Measurements from ENCODE around the gene UTP25. TPM values are rescaled to one million over a fixed set of nuclear protein-coding genes. Genes with fewer than 3 reads are reported as not detected.
"Not testable (repeated sequence)": the region's sequence is repeated elsewhere in the genome, so short reads cannot be mapped to it uniquely, and the experiment has no call there.

UTP25 gene
- polyA plus RNA-seq, 1 experiment = 6.8 TPM

DNA sequence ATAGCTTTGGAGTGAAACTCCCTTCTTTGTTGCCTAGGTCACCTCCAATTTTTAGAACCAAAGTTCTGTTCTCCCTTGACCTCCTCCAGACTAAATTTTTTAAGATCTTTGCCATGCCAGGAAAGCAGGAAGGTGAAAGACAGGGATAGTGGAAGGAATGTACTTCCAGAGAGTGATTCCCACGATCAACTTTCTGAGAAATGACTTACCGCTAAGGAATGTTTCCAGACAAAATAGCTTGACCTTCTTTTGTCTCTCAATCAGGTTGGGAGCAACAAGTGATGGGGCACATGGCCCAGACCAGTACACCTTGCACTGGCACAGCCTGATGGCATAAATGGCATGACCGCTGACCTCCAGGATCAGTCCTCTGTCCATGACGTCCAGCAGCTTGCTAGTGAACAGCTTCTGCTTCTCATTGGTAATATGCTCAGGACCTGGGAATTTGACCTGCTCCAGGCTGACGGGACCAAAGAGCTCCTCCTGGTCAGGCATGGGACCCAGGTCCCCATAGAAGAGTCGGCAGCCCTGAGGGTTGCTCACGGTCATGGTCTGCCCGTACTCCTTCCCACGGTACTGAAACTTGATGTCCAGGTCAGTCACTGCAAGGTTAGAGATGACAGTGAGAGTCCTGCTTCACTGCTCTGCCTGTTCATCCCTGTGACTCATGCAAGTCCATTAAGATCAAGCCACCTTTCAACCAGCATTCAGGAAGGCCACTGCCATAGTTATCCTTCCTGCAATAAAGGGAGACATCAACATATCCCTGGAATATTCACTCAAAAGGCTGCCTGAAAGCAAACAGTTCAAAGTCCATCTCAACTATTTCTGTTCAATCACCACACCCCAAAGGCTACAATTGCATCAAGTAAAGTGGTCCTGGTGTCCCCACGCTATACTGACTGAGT lies 37.2 kb upstream of the UTP25 start:
- Histone ChIP-seq H3K4me3 (ENCODE audit: low read depth, low read length) (no peak overlapping the region), H3K36me3 (ENCODE audit: control insufficient read depth, insufficient read depth, low read length) (no peaks in the 10 kb centered on the region), H3K27me3 (ENCODE audit: control insufficient read depth, insufficient read depth, low read length) (peaks cover 8% of the 10 kb centered on the region)
- TF ChIP-seq, protein P1, sequence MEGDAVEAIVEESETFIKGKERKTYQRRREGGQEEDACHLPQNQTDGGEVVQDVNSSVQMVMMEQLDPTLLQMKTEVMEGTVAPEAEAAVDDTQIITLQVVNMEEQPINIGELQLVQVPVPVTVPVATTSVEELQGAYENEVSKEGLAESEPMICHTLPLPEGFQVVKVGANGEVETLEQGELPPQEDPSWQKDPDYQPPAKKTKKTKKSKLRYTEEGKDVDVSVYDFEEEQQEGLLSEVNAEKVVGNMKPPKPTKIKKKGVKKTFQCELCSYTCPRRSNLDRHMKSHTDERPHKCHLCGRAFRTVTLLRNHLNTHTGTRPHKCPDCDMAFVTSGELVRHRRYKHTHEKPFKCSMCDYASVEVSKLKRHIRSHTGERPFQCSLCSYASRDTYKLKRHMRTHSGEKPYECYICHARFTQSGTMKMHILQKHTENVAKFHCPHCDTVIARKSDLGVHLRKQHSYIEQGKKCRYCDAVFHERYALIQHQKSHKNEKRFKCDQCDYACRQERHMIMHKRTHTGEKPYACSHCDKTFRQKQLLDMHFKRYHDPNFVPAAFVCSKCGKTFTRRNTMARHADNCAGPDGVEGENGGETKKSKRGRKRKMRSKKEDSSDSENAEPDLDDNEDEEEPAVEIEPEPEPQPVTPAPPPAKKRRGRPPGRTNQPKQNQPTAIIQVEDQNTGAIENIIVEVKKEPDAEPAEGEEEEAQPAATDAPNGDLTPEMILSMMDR (IDR thresholded peaks at IDR 0.05; ENCODE audit: insufficient read depth, low read depth, low read length) = no peak
- ChIA-PET POLR2A (no interaction called here), CTCF (interaction anchor here (1.5 to 1.6 kb wide), 2 partner anchors 12 to 33 kb away, joined by 3 to 4 read pairs; no protein-coding TSS in a partner anchor)
- no peak for DNase-seq (ENCODE audit: low read depth)

DNA sequence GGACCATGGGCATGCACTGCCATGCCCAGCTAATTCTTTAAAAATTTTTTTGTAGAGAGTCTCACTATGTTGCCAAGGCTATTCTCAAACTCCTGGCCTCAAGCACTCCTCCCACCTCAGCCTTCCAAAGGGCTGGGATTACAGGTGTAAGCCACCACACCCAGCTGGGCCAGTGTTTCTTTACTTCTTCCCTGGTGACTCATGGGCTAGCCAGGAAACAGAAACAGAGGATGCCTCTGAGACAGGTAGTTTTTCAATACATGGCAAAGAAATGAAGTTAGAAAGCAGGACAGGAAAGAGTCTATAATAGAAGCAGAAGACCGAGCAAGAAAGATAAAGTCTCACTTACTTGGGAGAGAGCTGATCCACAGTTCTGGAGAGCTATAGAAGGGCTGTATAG lies 35.9 kb upstream of the UTP25 start:
- no peak for DNase-seq (ENCODE audit: low read depth)
- H3K36me3 ChIP-seq (ENCODE audit: control insufficient read depth, insufficient read depth, low read length) = no peaks in the 10 kb centered on the region
- no peak overlapping the region for H3K4me3 ChIP-seq (ENCODE audit: low read depth, low read length)
- ChIA-PET POLR2A (no interaction called here), CTCF (interaction anchor here (1.3 kb wide), 1 partner anchor 27 kb away, joined by 3 read pairs; no protein-coding TSS in a partner anchor)
- TF ChIP-seq, protein P1 (IDR thresholded peaks at IDR 0.05; ENCODE audit: insufficient read depth, low read depth, low read length) = no peak
- peaks cover 8% of the 10 kb centered on the region for H3K27me3 ChIP-seq (ENCODE audit: control insufficient read depth, insufficient read depth, low read length)

DNA sequence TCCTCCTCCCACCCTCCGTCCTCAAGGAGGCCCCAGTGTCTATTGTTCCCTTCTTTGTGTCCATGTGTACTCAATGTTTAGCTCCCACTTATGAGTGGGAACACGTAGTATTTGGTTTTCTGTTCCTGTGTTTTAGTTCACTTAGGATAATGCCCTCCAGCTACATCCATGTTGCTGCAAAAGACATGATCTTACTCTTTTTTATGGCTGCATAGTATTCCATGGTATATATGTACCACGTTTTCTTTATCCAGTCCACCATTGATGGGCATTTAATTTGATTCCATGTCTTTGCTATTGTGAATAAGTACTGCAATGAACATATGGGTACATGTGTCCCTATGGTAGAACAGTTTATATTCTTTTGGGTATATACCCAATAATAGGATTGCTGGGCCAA lies 34.1 kb upstream of the UTP25 start:
- DNase-seq (ENCODE audit: low read depth); POLR2A ChIA-PET; H3K36me3 ChIP-seq (ENCODE audit: control insufficient read depth, insufficient read depth, low read length); H3K4me3 ChIP-seq (ENCODE audit: low read depth, low read length); H3K27me3 ChIP-seq (ENCODE audit: control insufficient read depth, insufficient read depth, low read length): not testable (repeated sequence)
- CTCF ChIA-PET = interaction anchor here (1.0 kb wide), 1 partner anchor 30 kb away, joined by 4 read pairs; no protein-coding TSS in a partner anchor

DNA sequence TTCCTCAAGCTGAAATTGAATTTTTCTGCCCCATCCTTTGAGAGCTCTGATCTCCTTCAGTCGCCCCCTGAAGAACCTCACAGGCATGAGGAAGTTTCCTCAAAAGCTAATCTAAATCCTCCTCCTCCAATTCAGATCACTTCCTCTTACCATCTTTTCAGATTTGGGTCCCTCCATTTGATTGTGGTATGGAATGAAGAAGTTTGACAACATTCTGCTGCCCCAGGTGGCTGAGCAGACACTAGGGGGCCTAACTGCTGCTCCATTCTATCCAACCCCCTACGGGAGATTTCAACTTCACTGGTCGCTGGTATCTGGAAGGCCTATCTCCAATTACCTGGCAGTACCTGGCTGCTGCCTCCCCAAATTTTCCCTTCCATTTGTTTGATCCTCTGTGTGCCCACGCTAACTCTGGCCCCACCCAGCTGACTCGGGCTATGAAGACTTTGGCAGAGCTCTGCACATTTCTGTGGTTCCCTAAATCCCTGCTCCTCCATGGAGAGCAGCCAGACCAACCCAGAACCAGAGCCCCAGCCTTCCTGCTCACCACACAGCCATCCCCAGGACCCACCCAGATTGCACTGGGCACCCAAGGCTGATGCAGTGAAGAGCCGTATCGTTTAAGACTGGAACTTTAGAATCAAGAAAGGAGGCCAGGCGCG lies 29.7 kb upstream of the UTP25 start:
- ChIA-PET CTCF (interaction anchor here (1.0 to 1.8 kb wide), 2 partner anchors 14 to 25 kb away, joined by 3 to 7 read pairs; partner anchors contain the start of gene C1orf74), POLR2A (no interaction called here)
- TF ChIP-seq, protein P1 (IDR thresholded peaks at IDR 0.05; ENCODE audit: insufficient read depth, low read depth, low read length) = no peak; the same call in 1 of the 2 replicates
- DNase-seq (ENCODE audit: low read depth) = no peak
- no peaks in the 10 kb centered on the region for H3K36me3 ChIP-seq (ENCODE audit: control insufficient read depth, insufficient read depth, low read length)
- no peak overlapping the region for H3K4me3 ChIP-seq (ENCODE audit: low read depth, low read length)
- H3K27me3 ChIP-seq (ENCODE audit: control insufficient read depth, insufficient read depth, low read length) = peaks cover 5% of the 10 kb centered on the region

DNA sequence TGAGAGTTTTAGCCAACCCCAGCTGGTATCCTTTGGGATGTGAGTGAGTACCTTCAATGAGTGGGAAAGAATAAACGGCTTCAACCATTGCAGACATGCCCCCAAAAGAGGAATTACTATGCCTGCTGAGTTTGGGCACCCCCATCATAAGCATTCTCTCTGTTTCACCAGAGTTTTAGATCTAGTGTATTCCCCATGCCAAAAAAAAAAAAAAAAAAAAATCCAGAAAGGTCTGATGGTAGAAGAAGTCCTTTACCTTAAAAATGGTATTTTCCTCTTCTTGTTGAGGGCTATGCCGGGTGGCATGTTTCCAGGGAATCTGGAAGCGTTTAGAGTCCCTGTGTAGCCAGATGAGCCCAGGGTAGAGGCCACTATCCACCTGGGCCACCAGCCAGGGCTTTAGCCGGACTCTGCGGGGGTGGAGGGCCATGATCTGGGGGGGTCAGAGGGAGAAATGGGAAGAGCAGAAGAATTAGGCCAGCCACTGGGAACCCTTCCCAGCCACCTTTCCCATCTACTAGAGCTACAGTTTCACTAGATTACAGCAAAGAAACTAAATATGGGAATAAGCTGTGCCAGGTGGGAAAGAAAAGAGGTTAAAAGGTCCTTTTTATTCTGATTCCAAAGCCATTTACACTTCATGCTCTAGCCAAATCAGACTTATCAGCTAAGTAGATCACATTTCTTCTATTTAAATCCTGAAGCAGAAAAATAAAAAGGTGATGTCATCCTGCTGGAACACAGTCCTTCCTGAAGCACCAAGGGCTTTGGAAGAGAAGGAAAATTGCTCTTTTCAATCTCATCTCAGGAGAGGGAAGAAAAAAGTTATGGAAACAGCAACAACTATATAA lies 26.6 kb upstream of the UTP25 start:
- Histone ChIP-seq H3K27me3 (ENCODE audit: control insufficient read depth, insufficient read depth, low read length) (no peaks in the 10 kb centered on the region; the same call in 1 of the 2 replicates), H3K4me3 (ENCODE audit: low read depth, low read length) (no peak overlapping the region), H3K36me3 (ENCODE audit: control insufficient read depth, insufficient read depth, low read length) (no peaks in the 10 kb centered on the region)
- ChIA-PET CTCF (interaction anchor here (0.7 to 1.9 kb wide), 3 partner anchors 11 to 22 kb away, joined by 3 to 14 read pairs (median 6); no protein-coding TSS in a partner anchor), POLR2A (no interaction called here)
- no peak for DNase-seq (ENCODE audit: low read depth)
- TF ChIP-seq, protein P1 (IDR thresholded peaks at IDR 0.05; ENCODE audit: insufficient read depth, low read depth, low read length) = no peak
